CD4-positive, CD25-positive, alpha-beta regulatory T cell (primary cell): ENCODE measurements around the gene CARD6. TPM values are rescaled to one million over a fixed set of nuclear protein-coding genes. Genes with fewer than 3 reads are reported as not detected.

Experiments used
- ATAC-seq, 2 donors: fragments of 150-1000 bp; cut with Tn5 transposase; one replicate each; pipeline ENCODE4 v1.10.0; 2021; ENCODE audit warnings: low read depth in 2 of 2, moderate number of reproducible peaks in 2 of 2, moderate library complexity in 1 of 2
- DNase-seq, 3 donors: peaks; one replicate each; pipeline versions ENCODE4 v3.0.0 to v3.0.0-alpha.2; 2012 to 2022; ENCODE audit warnings: mixed read lengths in 1 of 3
- H3K27ac ChIP-seq: one replicate; pipeline ENCODE4 v1.7.0; 2013; ENCODE audit warnings: mild to moderate bottlenecking, low read length; ENCODE audit not compliant: insufficient read depth, poor library complexity, severe bottlenecking
- H3K27me3 ChIP-seq: one replicate; pipeline ENCODE4 v1.7.0; 2013; ENCODE audit warnings: low read length; ENCODE audit not compliant: control insufficient read depth, insufficient read depth
- H3K36me3 ChIP-seq: one replicate; pipeline ENCODE4 v1.7.0; 2013; ENCODE audit warnings: mild to moderate bottlenecking, low read length, moderate library complexity; ENCODE audit not compliant: control insufficient read depth, insufficient read depth
- H3K4me1 ChIP-seq: 2 replicates; pipeline ENCODE4 v1.7.0; 2013; ENCODE audit warnings: mild to moderate bottlenecking, low read length; ENCODE audit not compliant: insufficient read depth, control insufficient read depth, poor library complexity, severe bottlenecking
- H3K4me3 ChIP-seq: one replicate; pipeline ENCODE4 v1.7.0; 2013; ENCODE audit warnings: low read depth, mild to moderate bottlenecking, low read length, moderate library complexity
- H3K9me3 ChIP-seq, 2 experiments: 1 replicate in 1 of 2; 2 replicates in 1 of 2; pipeline ENCODE4 v1.7.0; 2013; ENCODE audit warnings: low read length in 2 of 2, mild to moderate bottlenecking in 1 of 2, moderate library complexity in 1 of 2; ENCODE audit not compliant: control insufficient read depth in 2 of 2
- H3K27ac Mint-ChIP-seq, 3 donors: one replicate each; pipeline ENCODE4 v1.8.0; 2020 to 2022; ENCODE audit warnings: mild to moderate bottlenecking in 3 of 3, mixed read lengths in 3 of 3, moderate library complexity in 2 of 3
- H3K27me3 Mint-ChIP-seq: one replicate; pipeline ENCODE4 v1.8.0; 2022; ENCODE audit warnings: mild to moderate bottlenecking, mixed read lengths
- H3K36me3 Mint-ChIP-seq: one replicate; pipeline ENCODE4 v1.8.0; 2020; ENCODE audit warnings: mixed read lengths
- H3K4me1 Mint-ChIP-seq, 4 donors: one replicate each; pipeline ENCODE4 v1.8.0; 2020 to 2022; ENCODE audit warnings: mixed read lengths in 4 of 4, mild to moderate bottlenecking in 1 of 4
- H3K4me3 Mint-ChIP-seq, 4 donors: one replicate each; pipeline ENCODE4 v1.8.0; 2020 to 2022; ENCODE audit warnings: mild to moderate bottlenecking in 4 of 4, mixed read lengths in 4 of 4, moderate library complexity in 3 of 4
- H3K9me3 Mint-ChIP-seq, 7 donors: one replicate each; pipeline ENCODE4 v1.8.0; 2020 to 2022; ENCODE audit warnings: mixed read lengths in 7 of 7, mild to moderate bottlenecking in 3 of 7, moderate library complexity in 2 of 7
- polyA plus RNA-seq, 4 donors: library from polyadenylated mRNA; unstranded; fragments of 300-500 nt; fragmentation: Illumina TruSeq; gene quantifications; one replicate each; pipeline ENCODE4 v1.2.3, GENCODE V29; 2021
- total RNA-seq: library from RNA; stranded (reverse); gene quantifications from one replicate; pipeline ENCODE4 v1.2.3, GENCODE V29; 2022

CARD6 gene
- total and polyA plus RNA-seq, 5 donors from 2014 or later = 2.8 to 5.8 (median 4.7) TPM

GRCh38 chr5:40798012-40798800 lies 43.0 kb upstream of the CARD6 start, which contains the start of gene PRKAA1:
Gene PRKAA1, minus strand, starts transcription at chr5:40798374. Its CDS starts 185 bp downstream, at chr5:40798189.
- Mint-ChIP-seq H3K4me1 (peaks cover 26 to 55% (median 41%) of the 10 kb centered on the region in 4 donors), H3K9me3 (no peaks in the 10 kb centered on the region), H3K4me3 (peak within 1 kb of the TSS; percentile 92 to 97 (median 94)), H3K27ac (peak within 1 kb of the TSS; percentile 95 to 97 (median 96)), H3K36me3 (peaks cover 7% of the 10 kb centered on the region), H3K27me3 (peaks cover 13% of the 10 kb centered on the region)
- Histone ChIP-seq H3K36me3 (peaks cover 3% of the 10 kb centered on the region), H3K4me3 (peak within 1 kb of the TSS; percentile 97), H3K9me3 (no peaks in the 10 kb centered on the region), H3K27me3 (no peaks in the 10 kb centered on the region), H3K27ac (peak within 1 kb of the TSS; percentile 83), H3K4me1 (peaks cover 32% of the 10 kb centered on the region)
- DNase-seq (peak; percentile 87 to 92 (median 92)), ATAC-seq (peak; percentile 97 to 98)

- DNase-seq (no peak), ATAC-seq (no peak)
- Mint-ChIP-seq H3K36me3 (peaks cover 7% of the 10 kb centered on the region), H3K27me3 (peaks cover 13% of the 10 kb centered on the region), H3K4me1 (peaks cover 22 to 49% (median 35%) of the 10 kb centered on the region in 4 donors), H3K4me3 (peak overlapping the region; percentile 90 to 97 (median 92)), H3K9me3 (no peaks in the 10 kb centered on the region), H3K27ac (peak overlapping the region; percentile 86 to 96 (median 95))
- Histone ChIP-seq H3K4me3 (peak overlapping the region; percentile 83), H3K9me3 (no peaks in the 10 kb centered on the region), H3K4me1 (peaks cover 28% of the 10 kb centered on the region), H3K27me3 (no peaks in the 10 kb centered on the region), H3K36me3 (peaks cover 3% of the 10 kb centered on the region), H3K27ac (peak overlapping the region; percentile 83)
Measured at GRCh38 chr5:40798801-40799210, 42.4 kb upstream of the CARD6 start.

- H3K27ac ChIP-seq = peak overlapping the region; percentile 83
- Mint-ChIP-seq H3K27ac (peak overlapping the region in 2 of 3 donors; percentile 55 to 96), H3K9me3 (no peaks in the 10 kb centered on the region), H3K4me1 (peaks cover 19 to 45% (median 32%) of the 10 kb centered on the region in 4 donors), H3K27me3 (peaks cover 13% of the 10 kb centered on the region), H3K36me3 (peaks cover 4% of the 10 kb centered on the region), H3K4me3 (peak overlapping the region; percentile 90 to 97 (median 92))
- peaks cover 3% of the 10 kb centered on the region for H3K36me3 ChIP-seq
- ATAC-seq (no peak), DNase-seq (no peak)
- H3K4me1 ChIP-seq = peaks cover 28% of the 10 kb centered on the region
- H3K9me3 ChIP-seq = no peaks in the 10 kb centered on the region
- H3K27me3 ChIP-seq = no peaks in the 10 kb centered on the region
- peak overlapping the region; percentile 83 for H3K4me3 ChIP-seq
Measured at GRCh38 chr5:40799258-40799657, 41.9 kb upstream of the CARD6 start.

- H3K9me3 ChIP-seq = no peaks in the 10 kb centered on the region
- H3K4me3 ChIP-seq = no peak overlapping the region
- ATAC-seq = no peak
- H3K27ac ChIP-seq = no peak overlapping the region
- H3K9me3 Mint-ChIP-seq = peaks cover 0 to 2% (median 0%) of the 10 kb centered on the region in 7 donors
- H3K27ac Mint-ChIP-seq = no peak overlapping the region
- DNase-seq = no peak
- no peaks in the 10 kb centered on the region for H3K36me3 Mint-ChIP-seq
- peaks cover 16% of the 10 kb centered on the region for H3K27me3 Mint-ChIP-seq
- H3K4me3 Mint-ChIP-seq = peak overlapping the region in 2 of 4 donors; percentile 34 to 80
- no peaks in the 10 kb centered on the region for H3K27me3 ChIP-seq
- H3K4me1 ChIP-seq = peaks cover 11% of the 10 kb centered on the region
- peaks cover 3 to 20% (median 12%) of the 10 kb centered on the region in 4 donors for H3K4me1 Mint-ChIP-seq
- no peaks in the 10 kb centered on the region for H3K36me3 ChIP-seq
Measured at GRCh38 chr5:40801771-40802562, 39.2 kb upstream of the CARD6 start.

- no peaks in the 10 kb centered on the region for H3K4me1 ChIP-seq
- ATAC-seq = no peak
- DNase-seq = no peak
- H3K9me3 Mint-ChIP-seq = no peaks in the 10 kb centered on the region
- no peak overlapping the region for H3K27ac Mint-ChIP-seq
- no peak overlapping the region for H3K4me3 Mint-ChIP-seq
- H3K4me1 Mint-ChIP-seq = no peaks in the 10 kb centered on the region
- no peaks in the 10 kb centered on the region for H3K36me3 ChIP-seq
- no peaks in the 10 kb centered on the region for H3K9me3 ChIP-seq
- no peaks in the 10 kb centered on the region for H3K27me3 ChIP-seq
- no peak overlapping the region for H3K27ac ChIP-seq
- no peaks in the 10 kb centered on the region for H3K36me3 Mint-ChIP-seq
- no peaks in the 10 kb centered on the region for H3K27me3 Mint-ChIP-seq
- H3K4me3 ChIP-seq = no peak overlapping the region
Measured at GRCh38 chr5:40812125-40812524, 29.0 kb upstream of the CARD6 start.

- no peaks in the 10 kb centered on the region for H3K27me3 Mint-ChIP-seq
- Histone ChIP-seq H3K36me3 (no peaks in the 10 kb centered on the region), H3K27ac (no peak overlapping the region), H3K4me1 (no peaks in the 10 kb centered on the region), H3K4me3 (no peak overlapping the region), H3K9me3 (no peaks in the 10 kb centered on the region), H3K27me3 (no peaks in the 10 kb centered on the region)
- DNase-seq (no peak), ATAC-seq (no peak)
- H3K4me1 Mint-ChIP-seq = no peaks in the 10 kb centered on the region
- H3K4me3 Mint-ChIP-seq = no peak overlapping the region
- no peaks in the 10 kb centered on the region for H3K36me3 Mint-ChIP-seq
- H3K27ac Mint-ChIP-seq = no peak overlapping the region
- no peaks in the 10 kb centered on the region for H3K9me3 Mint-ChIP-seq
Measured at GRCh38 chr5:40813698-40814281, 27.4 kb upstream of the CARD6 start.

GRCh38 chr5:40823459-40823858 lies 17.7 kb upstream of the CARD6 start:
- Histone ChIP-seq H3K4me1 (no peaks in the 10 kb centered on the region), H3K36me3 (peaks cover 22% of the 10 kb centered on the region), H3K27me3 (no peaks in the 10 kb centered on the region), H3K9me3 (no peaks in the 10 kb centered on the region), H3K27ac (no peak overlapping the region), H3K4me3 (no peak overlapping the region)
- Mint-ChIP-seq H3K9me3 (no peaks in the 10 kb centered on the region), H3K36me3 (peaks cover 15% of the 10 kb centered on the region), H3K4me1 (peaks cover 0 to 7% (median 5%) of the 10 kb centered on the region in 4 donors), H3K27ac (peak overlapping the region in 2 of 3 donors; percentile 36 to 48), H3K4me3 (no peak overlapping the region), H3K27me3 (no peaks in the 10 kb centered on the region)
- DNase-seq (no peak), ATAC-seq (no peak)
